NCI-H1105 treated with DMSO at 0.1 percent for 48 hours (cell line): ENCODE results near the gene UNC13C.
A peak's percentile ranks its signal among the peaks of the same experiment; 100 is the strongest.
"Not testable (repeated sequence)": the region's sequence is repeated elsewhere in the genome, so short reads cannot be mapped to it uniquely, and the experiment has no call there.

Experiments used
- DNase-seq: peaks from one replicate; lab custom pipeline; 2025; lab: John Stamatoyannopoulos, UW

The UNC13C gene

DNA sequence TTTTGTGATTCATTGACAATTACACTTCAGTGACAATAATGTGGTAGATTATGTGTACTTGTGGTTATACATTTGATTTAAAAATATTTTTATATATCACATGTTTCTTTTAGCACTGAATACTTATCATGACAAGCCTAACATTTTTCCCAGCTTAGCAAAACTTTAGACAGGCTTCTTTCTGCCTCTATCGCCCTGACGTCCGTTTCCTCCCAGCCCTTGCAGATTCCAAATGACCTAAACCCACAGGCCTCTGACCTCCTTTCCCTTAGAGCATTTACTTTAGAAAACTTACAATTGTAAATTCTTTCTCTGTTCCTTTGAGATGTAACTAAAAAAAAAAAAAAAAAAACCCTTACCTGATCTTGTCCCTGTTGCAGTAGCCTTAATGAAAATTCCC is 326.1 kb downstream of the UNC13C start:
- no peak for DNase-seq

DNA sequence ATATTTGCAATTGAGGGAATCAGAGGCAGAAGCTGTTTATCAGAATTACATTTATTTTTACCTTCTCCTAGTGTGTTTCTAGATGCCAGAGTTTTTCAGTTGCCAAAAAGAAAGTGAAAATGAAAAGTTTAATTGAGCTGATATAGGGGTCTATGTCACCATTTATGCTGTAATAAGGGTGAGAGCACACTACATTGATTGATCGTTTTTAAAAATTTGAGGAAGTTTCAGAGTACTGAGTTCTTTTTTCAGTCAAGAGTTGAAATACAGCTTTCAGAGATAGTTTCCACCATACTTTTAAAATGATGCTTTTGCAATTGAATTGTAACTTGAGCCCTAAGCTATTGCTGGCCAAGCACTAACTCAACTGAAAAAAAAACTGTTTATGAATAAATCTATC is 326.9 kb downstream of the UNC13C start:
- no peak for DNase-seq

DNA sequence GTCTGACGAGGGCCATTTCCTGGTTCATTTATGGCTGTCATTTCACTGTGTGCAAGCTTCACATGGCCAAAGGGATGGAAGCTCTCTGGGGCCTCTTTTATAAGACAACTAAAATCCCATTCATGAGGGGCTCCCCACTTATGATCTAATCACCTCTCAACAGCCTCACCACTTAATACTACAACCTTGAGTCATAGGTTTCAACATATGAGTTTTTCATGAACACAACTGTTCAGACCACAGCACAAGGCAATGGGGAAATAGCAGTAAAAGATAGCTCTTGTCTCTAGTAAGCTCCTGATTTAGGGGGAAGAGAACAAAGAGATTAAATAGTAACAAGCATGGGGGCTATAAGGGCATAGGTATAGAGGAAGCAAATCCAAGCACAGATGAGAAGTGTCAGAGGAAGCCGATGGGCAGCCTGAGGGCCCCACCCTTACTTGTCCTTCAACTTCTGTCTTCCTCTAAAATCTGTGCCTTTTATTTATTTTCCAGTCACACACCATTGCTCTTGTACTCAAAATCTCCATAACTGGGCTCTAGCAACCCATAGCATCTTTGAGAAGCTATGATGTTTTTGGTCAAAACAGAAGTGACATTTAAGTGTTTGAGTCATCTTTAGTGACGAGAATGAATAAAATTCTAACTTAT is 329.1 kb downstream of the UNC13C start:
- DNase-seq, result no peak

DNA sequence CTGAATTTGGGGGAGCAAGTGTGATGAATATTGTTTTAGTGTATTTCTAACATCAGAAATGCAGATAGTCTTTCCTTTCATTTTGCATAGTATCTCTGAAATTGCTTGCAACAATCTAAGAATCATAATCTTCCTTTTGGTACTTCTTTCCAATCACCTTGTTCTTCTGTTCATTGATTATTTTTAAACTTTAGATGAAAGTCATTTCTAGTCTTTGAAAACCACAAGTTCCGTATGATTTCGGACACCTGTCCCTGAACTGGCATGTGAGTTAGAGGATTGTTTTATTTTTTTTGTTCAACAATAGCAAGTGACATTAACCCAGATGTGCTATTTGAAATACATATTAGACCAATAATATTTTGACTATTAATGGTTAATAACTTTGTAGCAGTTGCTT is 329.7 kb downstream of the UNC13C start:
- DNase-seq, result no peak

DNA sequence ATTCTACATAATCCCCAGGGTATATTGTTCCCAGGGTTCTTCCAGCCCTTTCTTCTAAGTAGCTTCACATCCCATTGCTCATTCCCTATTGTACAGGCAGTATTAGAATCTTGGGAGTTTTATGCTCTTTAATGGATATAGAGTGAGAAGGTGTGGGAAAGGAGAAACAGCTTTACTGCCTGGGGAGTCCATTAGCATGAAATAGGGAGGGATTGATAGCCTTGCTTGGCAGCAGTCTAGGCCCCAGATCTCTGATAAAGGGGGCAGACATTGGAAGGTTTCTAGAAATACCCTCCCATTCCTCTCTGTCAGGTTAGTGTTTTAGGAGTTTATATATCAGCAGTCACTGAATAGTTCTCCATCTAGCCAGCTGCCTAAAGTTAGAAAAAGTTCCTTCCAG is 334.3 kb downstream of the UNC13C start:
- DNase-seq, result no peak

DNA sequence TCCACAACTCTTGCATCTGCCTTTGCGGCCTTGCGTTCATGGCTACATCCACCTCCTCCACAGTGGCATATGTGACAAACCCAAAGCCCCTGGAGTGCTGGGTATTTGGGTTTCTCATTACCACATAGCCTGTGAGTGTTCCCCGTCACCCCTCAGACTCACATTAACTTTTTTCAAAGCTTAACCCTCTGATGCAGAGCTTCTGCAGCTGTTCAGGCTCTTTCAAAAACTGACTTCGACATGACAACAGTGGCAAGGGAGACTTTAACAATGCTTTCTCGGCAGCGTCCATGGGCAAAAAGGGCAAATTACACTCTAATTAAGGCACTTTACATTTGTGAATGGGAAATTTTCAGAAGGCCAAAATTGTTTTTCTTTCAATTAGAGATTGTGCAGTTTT is 343.2 kb downstream of the UNC13C start:
- DNase-seq, result peak; percentile 64

DNA sequence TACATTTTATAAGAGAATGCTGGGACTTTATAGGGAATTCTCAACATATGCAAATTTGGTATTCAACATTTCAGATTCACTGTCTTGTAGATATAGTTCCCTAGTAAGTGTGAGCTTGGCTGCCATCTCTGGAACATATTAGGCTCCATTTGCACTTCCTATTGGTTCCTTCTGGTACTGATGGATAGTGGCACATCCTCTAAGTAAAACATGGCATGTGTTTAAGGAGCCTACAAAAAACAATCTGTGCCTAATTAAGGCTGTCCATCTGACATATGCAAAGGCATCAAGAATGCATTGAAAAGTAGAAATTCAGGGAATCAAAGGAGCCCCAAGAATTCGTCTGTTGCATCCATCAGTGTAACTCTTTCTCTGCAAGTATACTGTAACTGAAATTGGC is 344.1 kb downstream of the UNC13C start:
- DNase-seq, result no peak

DNA sequence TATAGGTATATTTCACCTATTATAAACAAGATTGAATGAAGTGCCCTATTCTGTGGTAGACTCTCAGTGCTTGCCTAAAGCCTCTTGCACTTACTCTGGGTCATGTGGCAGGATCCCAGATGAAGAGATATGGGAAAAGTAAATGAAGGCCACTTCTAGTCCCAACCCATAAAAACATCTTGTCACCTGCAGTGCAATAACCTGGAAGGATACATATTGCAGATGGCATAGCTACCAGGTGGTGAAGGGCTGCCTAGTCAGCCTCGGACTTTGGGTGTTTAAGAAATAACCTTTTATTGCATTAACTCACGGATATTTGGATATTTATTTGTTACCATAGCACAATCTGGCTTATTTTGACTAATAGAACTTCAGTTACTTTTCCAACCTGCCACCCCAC is 367.1 kb downstream of the UNC13C start:
- no peak for DNase-seq

DNA sequence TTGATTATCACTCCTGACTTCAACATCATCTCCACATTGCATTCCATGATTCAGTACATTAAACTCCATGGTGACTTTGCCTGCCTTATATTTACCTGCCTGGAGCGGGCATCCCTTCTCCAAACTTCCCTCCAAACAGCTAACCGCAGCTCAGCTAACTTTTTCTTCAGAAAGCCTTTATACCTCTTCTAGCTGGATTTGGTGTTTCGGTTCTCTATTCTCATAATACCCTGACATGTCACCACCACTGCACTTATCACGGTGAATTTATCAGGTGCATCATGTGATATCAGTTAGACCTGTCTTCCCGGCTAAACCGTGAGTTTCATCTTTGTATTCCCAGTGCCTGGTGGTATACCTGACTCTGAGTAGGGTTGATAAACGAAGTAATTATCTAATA is 367.6 kb downstream of the UNC13C start:
- no peak for DNase-seq

DNA sequence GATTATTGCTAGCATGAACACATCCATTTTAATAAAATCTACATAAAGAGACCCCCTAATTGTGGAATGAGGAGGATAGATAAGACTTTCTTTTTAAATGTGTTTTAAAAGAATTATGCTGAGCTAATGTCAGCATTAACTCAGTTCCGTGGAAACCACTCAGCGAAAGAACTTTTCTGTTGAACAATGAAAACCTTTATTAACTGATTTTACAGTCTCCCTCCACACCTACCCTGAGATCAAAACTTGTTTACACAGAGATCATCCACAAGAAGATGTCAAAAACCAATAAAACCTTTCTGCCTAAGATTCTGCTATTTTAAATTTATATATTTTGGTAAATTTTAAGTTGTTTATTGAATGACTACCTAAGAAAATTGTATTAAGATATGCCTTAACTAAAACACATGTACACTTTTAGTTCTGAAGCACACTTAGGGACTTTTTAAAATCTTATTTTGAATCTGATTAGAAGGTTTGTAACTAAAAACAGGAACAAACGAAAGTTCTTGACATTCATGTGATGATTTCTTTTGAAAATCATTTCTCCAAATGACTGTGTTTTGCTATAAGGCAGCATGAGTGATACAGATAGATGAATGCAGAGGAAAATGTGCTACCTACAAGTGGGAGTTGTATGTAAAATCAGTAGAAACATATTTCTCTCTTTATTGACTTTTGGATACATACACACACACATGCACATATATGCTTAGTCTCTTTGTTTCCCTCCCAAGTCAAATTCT is 369.0 kb downstream of the UNC13C start:
- no peak for DNase-seq

DNA sequence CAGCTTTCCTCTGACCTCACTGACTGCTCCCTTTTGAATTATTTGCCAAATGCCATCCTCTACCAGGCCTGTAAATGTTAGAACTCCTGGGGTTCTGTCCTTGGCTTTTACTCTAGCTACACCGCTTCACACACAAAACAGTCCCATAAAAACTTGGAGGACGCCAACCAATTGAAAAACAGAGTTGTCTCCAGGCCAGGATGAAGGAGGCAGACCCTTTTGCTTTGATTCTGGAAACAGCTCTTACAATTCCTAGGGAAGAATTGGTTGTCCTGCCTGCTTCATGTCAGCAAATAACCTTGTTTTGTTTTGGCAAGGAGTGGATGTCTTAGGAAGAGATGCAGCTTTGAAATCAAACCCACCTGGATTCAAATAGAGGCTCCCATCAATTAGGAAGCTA is 375.5 kb downstream of the UNC13C start:
- DNase-seq, result no peak

DNA sequence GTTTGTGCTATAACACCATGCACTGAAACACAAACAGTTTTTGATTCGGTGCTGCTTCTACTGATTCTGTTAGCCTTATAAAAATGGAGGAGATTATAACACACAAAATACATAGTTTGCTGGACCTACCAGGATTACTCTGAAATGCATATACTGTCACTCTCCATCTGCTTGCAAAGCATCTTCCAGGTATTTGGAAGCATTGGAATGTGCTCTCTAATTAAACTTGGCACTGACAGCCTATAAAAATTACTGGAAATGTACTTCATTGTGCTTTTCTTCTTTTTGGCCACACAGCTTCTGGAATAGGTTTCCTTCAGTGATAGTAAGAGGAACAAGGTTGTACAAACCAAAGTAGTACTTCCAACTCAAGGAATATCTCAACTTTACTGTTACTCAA is 376.1 kb downstream of the UNC13C start:
- DNase-seq, result no peak

DNA sequence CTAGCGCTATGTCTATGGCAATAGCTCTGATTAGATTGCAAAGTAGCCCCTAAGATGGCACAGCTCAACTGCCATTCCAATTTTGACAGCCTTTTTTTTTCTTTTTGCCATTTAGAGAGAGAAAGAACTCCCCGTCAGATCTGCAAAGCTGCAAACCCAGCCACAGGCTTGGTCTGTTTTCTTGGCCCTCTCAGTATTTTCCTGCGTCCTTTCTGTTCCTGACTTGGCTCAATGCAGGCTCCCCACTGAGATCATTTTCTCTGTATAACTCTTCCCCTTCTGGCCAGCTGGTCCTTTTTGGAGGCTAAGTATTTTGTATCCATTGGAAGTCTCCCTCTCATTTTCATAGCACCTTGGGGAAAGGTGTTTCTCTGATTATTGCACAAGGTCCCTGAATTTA is 386.7 kb downstream of the UNC13C start:
- DNase-seq, result no peak

DNA sequence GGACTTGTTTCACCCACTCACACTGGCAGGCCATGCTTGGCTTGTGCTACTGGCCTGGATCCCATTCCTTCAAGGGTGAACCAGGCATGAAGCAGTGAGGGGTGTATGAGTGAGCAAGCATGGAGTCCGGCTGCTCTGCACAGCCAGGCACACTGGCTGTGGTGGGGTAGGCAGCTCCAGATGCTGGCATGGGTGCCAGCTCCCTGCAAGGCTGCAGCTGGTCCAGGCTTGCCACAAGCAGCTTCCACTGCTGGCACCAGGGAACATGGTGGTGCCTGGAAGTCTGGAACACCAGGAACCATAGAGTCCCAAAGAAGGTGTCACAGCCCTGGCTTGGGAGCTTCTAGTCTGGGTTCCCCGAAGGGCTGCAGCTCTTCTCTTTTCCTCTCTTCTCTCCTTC is 395.1 kb downstream of the UNC13C start:
- DNase-seq, result no peak

DNA sequence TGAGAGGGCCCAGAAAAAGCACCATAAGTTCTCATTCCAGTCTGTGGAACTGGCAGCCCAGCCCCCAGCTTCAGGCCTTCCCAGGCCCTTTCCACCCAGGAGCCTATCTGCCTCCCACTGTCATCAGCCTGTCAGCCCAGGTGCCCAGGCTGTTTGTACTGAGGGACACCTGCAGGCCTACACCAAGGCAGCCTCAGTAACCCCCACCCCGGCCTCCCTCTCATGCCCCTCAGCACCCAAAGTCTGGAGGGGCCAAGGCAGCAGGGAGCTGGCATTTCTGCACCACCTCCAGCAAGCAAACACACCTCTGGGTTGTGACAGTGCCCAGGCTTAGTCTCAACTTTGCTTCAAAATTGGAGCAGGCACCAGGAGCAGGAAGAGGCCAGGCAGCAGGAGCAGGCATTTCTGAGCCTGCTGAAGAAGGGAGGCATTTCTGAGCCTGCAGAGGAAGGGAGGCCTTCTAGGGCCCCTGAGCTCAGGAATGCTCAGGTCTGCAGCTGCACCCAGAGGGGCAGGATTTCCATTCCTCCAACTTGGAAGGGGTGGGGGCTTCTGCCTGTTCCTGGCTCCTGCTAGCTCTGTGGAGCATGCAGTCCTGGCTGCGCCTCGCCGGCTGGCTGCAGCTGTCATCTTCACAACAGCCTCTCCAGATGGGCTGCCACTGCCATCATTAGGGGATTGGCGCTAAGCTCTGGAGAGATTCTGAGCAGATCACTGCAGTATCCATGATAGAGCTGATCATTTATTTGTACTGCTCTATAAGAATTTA is 396.1 kb downstream of the UNC13C start:
- DNase-seq, result no peak

DNA sequence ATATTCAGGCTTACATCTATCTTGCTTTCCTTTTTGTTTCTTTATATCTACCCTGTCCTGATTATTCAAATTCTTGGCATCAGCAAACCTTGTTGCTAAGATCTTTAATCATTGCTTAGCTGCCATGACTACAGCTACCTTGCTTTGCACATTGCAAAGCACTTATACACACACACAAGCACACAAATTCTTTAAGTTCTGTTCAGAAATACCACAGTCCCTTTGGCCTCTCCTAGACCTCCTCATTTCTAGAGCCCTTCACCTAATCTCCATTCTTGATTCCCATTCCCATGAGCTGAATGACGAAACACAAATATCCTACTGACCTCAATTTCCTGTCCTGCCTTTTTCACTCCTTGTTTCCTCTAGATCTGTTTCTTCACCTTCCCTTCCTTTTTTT is 409.6 kb downstream of the UNC13C start:
- no peak for DNase-seq

DNA sequence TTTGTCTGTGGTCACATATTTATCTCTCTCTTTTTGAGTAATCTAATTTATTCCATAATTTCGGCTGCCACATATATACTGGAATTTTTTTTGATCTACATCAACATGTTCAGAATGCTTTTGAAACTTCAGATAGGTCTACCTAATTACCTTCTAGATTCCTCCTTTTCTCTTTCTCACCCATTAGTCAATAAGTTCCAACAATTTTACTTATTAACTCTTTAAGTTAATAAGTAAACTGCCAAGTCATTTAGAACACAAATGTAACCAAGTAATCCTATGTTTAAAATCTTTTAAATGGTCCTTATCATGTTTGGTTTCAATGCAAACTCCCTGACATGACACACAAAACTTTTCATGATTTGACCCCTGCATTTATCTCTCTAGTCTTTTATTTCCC is 410.5 kb downstream of the UNC13C start:
- no peak for DNase-seq

DNA sequence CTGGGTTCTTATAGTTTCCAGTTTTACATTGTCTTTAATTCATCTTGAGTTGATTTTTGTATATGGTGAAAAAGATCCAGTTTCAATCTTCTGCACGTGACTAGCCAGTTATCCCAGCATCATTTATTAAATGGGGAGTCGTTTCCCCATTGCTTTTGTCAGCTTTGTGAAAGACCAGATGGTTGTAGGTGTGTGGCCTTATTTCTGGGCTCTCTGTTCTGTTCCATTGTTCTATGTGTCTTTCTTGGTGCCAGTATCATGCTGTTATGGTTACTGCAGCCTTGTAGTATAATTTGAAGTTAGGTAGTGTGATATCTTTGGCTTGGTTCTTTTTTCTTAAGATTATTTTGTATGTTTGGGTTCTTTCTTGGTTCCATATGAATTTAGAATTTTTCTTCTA is 432.2 kb downstream of the UNC13C start:
- no peak for DNase-seq

DNA sequence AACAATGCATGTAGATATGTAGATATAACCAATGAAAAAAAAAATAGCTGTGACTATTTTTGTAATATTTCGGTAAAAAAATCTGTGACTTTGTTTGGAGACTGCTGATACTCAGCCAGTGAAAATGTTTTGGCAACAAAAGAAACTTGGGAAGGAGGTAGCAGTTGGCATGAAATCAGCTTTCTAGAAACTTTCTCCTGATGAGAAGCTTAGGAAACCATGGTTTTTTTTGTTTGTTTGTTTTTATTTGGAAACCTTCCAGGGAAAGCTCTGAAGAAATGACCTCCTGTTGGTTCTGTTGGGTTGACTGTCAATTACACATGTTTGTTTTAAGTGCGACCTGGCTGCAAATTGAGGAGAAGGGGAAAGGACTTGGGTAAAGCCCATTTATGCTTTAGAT is 445.9 kb downstream of the UNC13C start:
- no peak for DNase-seq

DNA sequence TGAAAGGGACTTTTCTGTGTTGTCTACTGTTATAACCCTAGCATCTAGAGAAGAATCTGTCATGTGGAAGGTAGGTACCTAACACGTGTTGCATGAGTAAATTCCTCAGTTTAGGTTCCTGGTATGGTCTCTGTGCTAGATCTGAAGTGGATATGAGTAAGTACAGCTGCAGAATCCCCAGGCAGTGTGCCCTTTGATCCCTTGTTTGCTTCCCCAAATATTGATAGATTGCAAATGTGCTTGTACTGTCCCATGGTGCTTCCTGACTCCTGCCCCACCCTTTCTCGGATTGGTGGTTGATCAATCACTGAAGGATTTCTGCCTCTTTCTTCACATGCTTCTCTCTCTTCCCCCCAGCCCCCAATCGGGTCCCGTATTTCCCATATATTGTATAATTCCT is 450.4 kb downstream of the UNC13C start:
- no peak for DNase-seq

DNA sequence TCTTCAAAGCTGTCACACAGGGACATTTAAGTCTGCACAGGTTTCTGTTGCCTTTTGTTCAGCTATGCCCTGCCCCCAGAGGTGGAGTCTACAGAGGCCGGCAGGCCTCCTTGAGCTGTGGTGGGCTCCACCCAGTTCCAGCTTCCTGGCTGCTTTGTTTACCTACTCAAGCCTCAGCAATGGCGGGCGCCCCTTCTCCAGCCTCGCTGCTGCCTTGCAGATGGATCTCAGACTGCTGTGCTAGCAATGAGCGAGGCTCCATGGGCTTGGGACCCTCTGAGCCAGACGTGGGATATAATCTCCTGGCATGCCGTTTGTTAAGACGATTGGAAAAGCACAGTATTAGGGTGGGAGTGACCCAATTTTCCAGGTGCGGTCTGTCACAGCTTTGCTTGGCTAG is 472.0 kb downstream of the UNC13C start:
- not testable (repeated sequence) for DNase-seq

DNA sequence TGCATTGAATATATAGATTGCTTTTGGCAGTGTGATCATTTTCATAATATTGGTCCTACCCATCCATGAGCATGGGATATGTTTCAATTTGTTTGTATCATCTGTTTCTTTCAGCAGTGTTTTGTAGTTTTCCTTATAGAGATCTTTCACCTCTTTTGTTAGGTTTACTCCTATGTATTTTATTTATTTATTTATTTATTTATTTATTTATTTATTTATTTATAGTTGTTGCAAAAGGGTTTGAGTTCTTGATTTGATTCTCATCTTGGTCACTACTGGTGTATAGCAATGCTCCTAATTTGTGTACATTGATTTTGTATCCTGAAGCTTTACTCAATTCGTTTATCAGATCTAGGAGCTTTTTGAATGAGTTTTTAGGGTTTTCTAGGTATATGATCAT is 478.2 kb downstream of the UNC13C start:
- DNase-seq, result no peak

DNA sequence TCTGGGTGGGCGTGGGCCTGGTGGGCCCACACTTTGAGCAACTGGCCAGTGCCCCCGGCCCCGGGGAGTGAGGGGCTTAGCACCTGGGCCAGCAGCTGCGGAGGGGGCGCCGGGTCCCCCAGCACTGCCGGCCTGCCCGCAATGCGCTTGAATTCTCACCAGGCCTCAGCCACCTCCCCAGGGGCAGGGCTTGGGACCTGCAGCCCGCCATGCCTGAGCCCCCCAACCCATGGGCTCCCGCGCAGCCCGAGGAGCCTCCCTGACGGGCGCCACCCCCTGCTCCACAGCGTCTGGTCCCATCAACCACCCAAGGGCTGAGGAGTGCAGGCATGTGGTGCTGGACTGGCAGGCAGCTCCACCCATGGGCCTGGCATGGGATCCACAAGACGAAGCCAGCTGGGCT is 484.3 kb downstream of the UNC13C start:
- DNase-seq, result no peak
